ENCODE data around the gene PTPRT. TPM values are rescaled to one million over a fixed set of nuclear protein-coding genes. Genes with fewer than 3 reads are reported as not detected.

Gene PTPRT
- total and polyA plus RNA-seq, 10 of the 15 experiments (the other 5 are each of a cell fraction or from before 2014, with no cell fraction given), result not detected

- ChIA-PET CTCF (no interaction called here), POLR2A (no interaction called here), SMC1A (ENCODE audit: uncharacterized antibody, unreplicated experiment) (interaction anchor here (0.6 kb wide), 1 partner anchor 307 kb away, joined by 3 read pairs; no protein-coding TSS in a partner anchor), RAD21 (ENCODE audit: unreplicated experiment) (no interaction called here)
- ATAC-seq (no peak), DNase-seq (ENCODE audit: low read depth, low spot score) (no peak), FAIRE-seq (no peak)
- Histone ChIP-seq H2AFZ (ENCODE audit: control insufficient read depth, low read depth, low read length) (no peak overlapping the region), H3K4me1 (ENCODE audit: control insufficient read depth, insufficient read depth, low read length) (no peaks in the 10 kb centered on the region), H3K36me3 (ENCODE audit: control insufficient read depth in 2 of 2, insufficient read depth in 2 of 2, low read length in 1 of 2) (no peaks in the 10 kb centered on the region), H3K4me3 (no peak overlapping the region), H3K27ac (ENCODE audit: control insufficient read depth, insufficient read depth) (no peak overlapping the region), H3K27me3 (replicated peaks in 1 of 2; ENCODE audit: control insufficient read depth in 2 of 2, insufficient read depth in 2 of 2, low read length in 1 of 2) (no peaks in the 10 kb centered on the region), H3K79me2 (ENCODE audit: control insufficient read depth, insufficient read depth, low read length) (no peaks in the 10 kb centered on the region), H3K9ac (ENCODE audit: control insufficient read depth, insufficient read depth, low read length) (no peak overlapping the region), H3K4me2 (ENCODE audit: control insufficient read depth, insufficient read depth) (no peak overlapping the region), H4K20me1 (ENCODE audit: control insufficient read depth, insufficient read depth) (no peaks in the 10 kb centered on the region), H3K9me3 (replicated peaks; ENCODE audit: control insufficient read depth, insufficient read depth, low read length) (no peaks in the 10 kb centered on the region)
- TF ChIP-seq MEF2B (IDR thresholded peaks at IDR 0.05; ENCODE audit: partially characterized antibody, poor library complexity, severe bottlenecking), result no peak
- TF ChIP-seq ATF7 (IDR thresholded peaks at IDR 0.05; ENCODE audit: low read depth), result no peak
- TF ChIP-seq, protein P1, sequence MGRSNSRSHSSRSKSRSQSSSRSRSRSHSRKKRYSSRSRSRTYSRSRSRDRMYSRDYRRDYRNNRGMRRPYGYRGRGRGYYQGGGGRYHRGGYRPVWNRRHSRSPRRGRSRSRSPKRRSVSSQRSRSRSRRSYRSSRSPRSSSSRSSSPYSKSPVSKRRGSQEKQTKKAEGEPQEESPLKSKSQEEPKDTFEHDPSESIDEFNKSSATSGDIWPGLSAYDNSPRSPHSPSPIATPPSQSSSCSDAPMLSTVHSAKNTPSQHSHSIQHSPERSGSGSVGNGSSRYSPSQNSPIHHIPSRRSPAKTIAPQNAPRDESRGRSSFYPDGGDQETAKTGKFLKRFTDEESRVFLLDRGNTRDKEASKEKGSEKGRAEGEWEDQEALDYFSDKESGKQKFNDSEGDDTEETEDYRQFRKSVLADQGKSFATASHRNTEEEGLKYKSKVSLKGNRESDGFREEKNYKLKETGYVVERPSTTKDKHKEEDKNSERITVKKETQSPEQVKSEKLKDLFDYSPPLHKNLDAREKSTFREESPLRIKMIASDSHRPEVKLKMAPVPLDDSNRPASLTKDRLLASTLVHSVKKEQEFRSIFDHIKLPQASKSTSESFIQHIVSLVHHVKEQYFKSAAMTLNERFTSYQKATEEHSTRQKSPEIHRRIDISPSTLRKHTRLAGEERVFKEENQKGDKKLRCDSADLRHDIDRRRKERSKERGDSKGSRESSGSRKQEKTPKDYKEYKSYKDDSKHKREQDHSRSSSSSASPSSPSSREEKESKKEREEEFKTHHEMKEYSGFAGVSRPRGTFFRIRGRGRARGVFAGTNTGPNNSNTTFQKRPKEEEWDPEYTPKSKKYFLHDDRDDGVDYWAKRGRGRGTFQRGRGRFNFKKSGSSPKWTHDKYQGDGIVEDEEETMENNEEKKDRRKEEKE (IDR thresholded peaks at IDR 0.05), result no peak
- TF ChIP-seq MEF2A (IDR thresholded peaks at IDR 0.05; ENCODE audit: insufficient read depth, low read depth, low read length), result no peak
- TF ChIP-seq, protein P2, sequence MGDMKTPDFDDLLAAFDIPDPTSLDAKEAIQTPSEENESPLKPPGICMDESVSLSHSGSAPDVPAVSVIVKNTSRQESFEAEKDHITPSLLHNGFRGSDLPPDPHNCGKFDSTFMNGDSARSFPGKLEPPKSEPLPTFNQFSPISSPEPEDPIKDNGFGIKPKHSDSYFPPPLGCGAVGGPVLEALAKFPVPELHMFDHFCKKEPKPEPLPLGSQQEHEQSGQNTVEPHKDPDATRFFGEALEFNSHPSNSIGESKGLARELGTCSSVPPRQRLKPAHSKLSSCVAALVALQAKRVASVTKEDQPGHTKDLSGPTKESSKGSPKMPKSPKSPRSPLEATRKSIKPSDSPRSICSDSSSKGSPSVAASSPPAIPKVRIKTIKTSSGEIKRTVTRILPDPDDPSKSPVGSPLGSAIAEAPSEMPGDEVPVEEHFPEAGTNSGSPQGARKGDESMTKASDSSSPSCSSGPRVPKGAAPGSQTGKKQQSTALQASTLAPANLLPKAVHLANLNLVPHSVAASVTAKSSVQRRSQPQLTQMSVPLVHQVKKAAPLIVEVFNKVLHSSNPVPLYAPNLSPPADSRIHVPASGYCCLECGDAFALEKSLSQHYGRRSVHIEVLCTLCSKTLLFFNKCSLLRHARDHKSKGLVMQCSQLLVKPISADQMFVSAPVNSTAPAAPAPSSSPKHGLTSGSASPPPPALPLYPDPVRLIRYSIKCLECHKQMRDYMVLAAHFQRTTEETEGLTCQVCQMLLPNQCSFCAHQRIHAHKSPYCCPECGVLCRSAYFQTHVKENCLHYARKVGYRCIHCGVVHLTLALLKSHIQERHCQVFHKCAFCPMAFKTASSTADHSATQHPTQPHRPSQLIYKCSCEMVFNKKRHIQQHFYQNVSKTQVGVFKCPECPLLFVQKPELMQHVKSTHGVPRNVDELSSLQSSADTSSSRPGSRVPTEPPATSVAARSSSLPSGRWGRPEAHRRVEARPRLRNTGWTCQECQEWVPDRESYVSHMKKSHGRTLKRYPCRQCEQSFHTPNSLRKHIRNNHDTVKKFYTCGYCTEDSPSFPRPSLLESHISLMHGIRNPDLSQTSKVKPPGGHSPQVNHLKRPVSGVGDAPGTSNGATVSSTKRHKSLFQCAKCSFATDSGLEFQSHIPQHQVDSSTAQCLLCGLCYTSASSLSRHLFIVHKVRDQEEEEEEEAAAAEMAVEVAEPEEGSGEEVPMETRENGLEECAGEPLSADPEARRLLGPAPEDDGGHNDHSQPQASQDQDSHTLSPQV (IDR thresholded peaks at IDR 0.05), result no peak
- no peak for TF ChIP-seq E2F4 (IDR thresholded peaks at IDR 0.05; ENCODE audit: low read depth, low read length)
- no peak for TF ChIP-seq HSF1 (IDR thresholded peaks at IDR 0.05; ENCODE audit: low read depth, low read length)
- TF ChIP-seq RELA (IDR thresholded peaks at IDR 0.05; ENCODE audit: borderline replicate concordance, partially characterized antibody), result no peak
- no peak for TF ChIP-seq SMC3 (IDR thresholded peaks at IDR 0.05; ENCODE audit: borderline replicate concordance, low read length)
- TF ChIP-seq GATAD2B (conservative IDR thresholded peaks at IDR 0.05; ENCODE audit: low read depth), result no peak
- TF ChIP-seq FOXM1 (IDR thresholded peaks at IDR 0.05; ENCODE audit: low read depth, low read length), result no peak
- TF ChIP-seq IRF3 (IDR thresholded peaks at IDR 0.05), result no peak
- TF ChIP-seq LARP7 (IDR thresholded peaks at IDR 0.05), result no peak
- no peak for TF ChIP-seq HDGF (IDR thresholded peaks at IDR 0.05)
- BruUV-seq (replicated peaks), result no TSS peak
- WGBS (ENCODE audit: insufficient coverage, insufficient replicate concordance, low lambda C conversion rate, missing lambda C conversion rate), result 91% methylated on average over 2 of the region's 2 CpGs
- intact Hi-C loops (cut with micrococcal nuclease; ENCODE audit: unreplicated experiment) (no loop called here), in situ Hi-C loops (cut with MboI) (no loop called here)
Observed at GRCh38 chr20:43151901-43152300, 37.8 kb downstream of the PTPRT start.
